Gastrocnemius medialis (tissue), 4 donors: ENCODE measurements around the gene SCN4B.

Source experiments
- CTCF ChIP-seq, 5 experiments: fragments of 450-650 bp in 3 of 5; fragments of 200-600 bp in 2 of 5; sonication (generic) in 2 of 5; IDR thresholded peaks in 4 of 5; conservative IDR thresholded peaks in 1 of 5; 1 replicate in 4 of 5; 2 replicates in 1 of 5; pipeline ENCODE4 v1.5.1; 2016 to 2019; ENCODE audit warnings: antibody characterized with exemption in 5 of 5, mild to moderate bottlenecking in 3 of 5, moderate library complexity in 3 of 5
- POLR2A ChIP-seq, 2 donors: fragments of 450-650 bp; IDR thresholded peaks; one replicate each; pipeline ENCODE4 v1.6.1; 2017; ENCODE audit warnings: antibody characterized with exemption in 2 of 2, mild to moderate bottlenecking in 2 of 2, moderate library complexity in 2 of 2

GRCh38 chr11:118148240-118148639 is 4.4 kb downstream of the SCN4B start:
- TF ChIP-seq CTCF (IDR thresholded peaks at IDR 0.05 in 4 of 5, conservative IDR thresholded peaks at IDR 0.05 in 1 of 5): no peak
- TF ChIP-seq POLR2A (IDR thresholded peaks at IDR 0.05): no peak
